ENCODE data around the gene CFDP1.
"Not testable (repeated sequence)": the region's sequence is repeated elsewhere in the genome, so short reads cannot be mapped to it uniquely, and the experiment has no call there.

CFDP1 gene

GRCh38 chr16:75288181-75288580, 145.1 kb downstream of the CFDP1 start:
- DNase-seq, result peak; percentile 55

GRCh38 chr16:75287708-75288107, 145.6 kb downstream of the CFDP1 start:
- peak; percentile 86 for DNase-seq

- DNase-seq, result no peak
Observed at GRCh38 chr16:75286389-75286788, 146.9 kb downstream of the CFDP1 start.

GRCh38 chr16:75282466-75283281, 150.6 kb downstream of the CFDP1 start:
- no peak for DNase-seq

GRCh38 chr16:75281826-75282225, 151.5 kb downstream of the CFDP1 start:
- no peak for DNase-seq

- not testable (repeated sequence) for DNase-seq
Observed at GRCh38 chr16:75281009-75281408, 152.3 kb downstream of the CFDP1 start.

- DNase-seq, result no peak
Observed at GRCh38 chr16:75280331-75280804, 152.9 kb downstream of the CFDP1 start.

- no peak for DNase-seq
Observed at GRCh38 chr16:75279305-75279704, 154.0 kb downstream of the CFDP1 start.

- no peak for DNase-seq
Observed at GRCh38 chr16:75273054-75273925, 160.0 kb downstream of the CFDP1 start.

- DNase-seq, result not testable (repeated sequence)
Observed at GRCh38 chr16:75272629-75273028, 160.7 kb downstream of the CFDP1 start.

GRCh38 chr16:75272097-75272551, 161.2 kb downstream of the CFDP1 start:
- DNase-seq, result peak; percentile 46

- no peak for DNase-seq
Observed at GRCh38 chr16:75271441-75272096, 161.7 kb downstream of the CFDP1 start.

GRCh38 chr16:75269358-75269757, 163.9 kb downstream of the CFDP1 start:
- not testable (repeated sequence) for DNase-seq

GRCh38 chr16:75267631-75268264, 165.6 kb downstream of the CFDP1 start:
- no peak for DNase-seq

GRCh38 chr16:75266738-75267630, 166.3 kb downstream of the CFDP1 start:
- no peak for DNase-seq

GRCh38 chr16:75265911-75266701, 167.2 kb downstream of the CFDP1 start:
- peak; percentile 66 for DNase-seq

GRCh38 chr16:75264999-75265910, 168.0 kb downstream of the CFDP1 start:
- DNase-seq, result no peak

GRCh38 chr16:75264457-75264998, 168.8 kb downstream of the CFDP1 start:
- DNase-seq, result no peak

GRCh38 chr16:75263963-75264445, 169.3 kb downstream of the CFDP1 start:
- DNase-seq, result peak; percentile 33

Data from hematopoietic multipotent progenitor cell treated with erythropoietin and hydrocortisone succinate and interleukin-3 and kit ligand, for 6 days (in vitro differentiated cells).